MM.1S (cell line): Measurements from ENCODE around the gene PNO1.

Experiments used
- DNase-seq: peaks from one replicate; pipeline ENCODE4 v3.0.0-alpha.2; 2015
- H2AFZ ChIP-seq: fragments of 300-600 bp; sonication (generic); 2 replicates; pipeline ENCODE4 v1.6.0; 2016; ENCODE audit warnings: antibody characterized with exemption, low read length
- H3F3A ChIP-seq: fragments of 300-600 bp; sonication (generic); 2 replicates; pipeline ENCODE4 v1.6.1; 2016; ENCODE audit warnings: mild to moderate bottlenecking, antibody characterized with exemption, low read length, moderate library complexity, mixed read lengths; ENCODE audit not compliant: insufficient read depth
- H3K27ac ChIP-seq: fragments of 300-600 bp; sonication (generic); 2 replicates; pipeline ENCODE4 v1.5.1; 2016; ENCODE audit warnings: mild to moderate bottlenecking, low read length
- H3K27me3 ChIP-seq: fragments of 300-600 bp; sonication (generic); replicated peaks from 2 replicates; pipeline ENCODE4 v1.6.0; 2016; ENCODE audit warnings: low read length; ENCODE audit not compliant: insufficient read depth
- H3K36me3 ChIP-seq: fragments of 300-600 bp; sonication (generic); replicated peaks from 2 replicates; pipeline ENCODE4 v1.6.1; 2016; ENCODE audit warnings: mild to moderate bottlenecking, low read length, mixed read lengths; ENCODE audit not compliant: insufficient read depth
- H3K4me1 ChIP-seq: fragments of 300-600 bp; sonication (generic); 2 replicates; pipeline ENCODE4 v1.6.1; 2016; ENCODE audit warnings: low read length, mixed read lengths
- H3K4me2 ChIP-seq: fragments of 300-600 bp; sonication (generic); 2 replicates; pipeline ENCODE4 v1.6.0; 2016; ENCODE audit warnings: low read depth, low read length
- H3K4me3 ChIP-seq: fragments of 300-600 bp; sonication (generic); 2 replicates; pipeline ENCODE4 v1.5.1; 2016; ENCODE audit warnings: low read length, mixed read lengths
- H3K79me2 ChIP-seq: fragments of 300-600 bp; sonication (generic); 2 replicates; pipeline ENCODE4 v1.6.1; 2016; ENCODE audit warnings: mixed run types, low read length, mixed read lengths
- H3K9ac ChIP-seq: fragments of 300-600 bp; sonication (generic); 2 replicates; pipeline ENCODE4 v1.6.1; 2016; ENCODE audit warnings: low read length, mixed read lengths
- H3K9me2 ChIP-seq: fragments of 300-600 bp; sonication (generic); replicated peaks from 2 replicates; pipeline ENCODE4 v1.6.1; 2016; ENCODE audit warnings: mild to moderate bottlenecking, low read length, mixed read lengths; ENCODE audit not compliant: insufficient read depth
- H3K9me3 ChIP-seq: fragments of 300-600 bp; sonication (generic); replicated peaks from 2 replicates; pipeline ENCODE4 v1.6.1; 2016; ENCODE audit warnings: mild to moderate bottlenecking, low read length, mixed read lengths; ENCODE audit not compliant: insufficient read depth
- H4K20me1 ChIP-seq: fragments of 300-600 bp; sonication (generic); 2 replicates; pipeline ENCODE4 v1.6.1; 2016; ENCODE audit warnings: mild to moderate bottlenecking, low read length, moderate library complexity, mixed read lengths; ENCODE audit not compliant: insufficient read depth
- CTCF ChIP-seq: fragments of 300-600 bp; sonication (generic); IDR thresholded peaks from 2 replicates; pipeline ENCODE4 v1.5.1; 2016; ENCODE audit warnings: antibody characterized with exemption, low read length, mixed read lengths
- EZH2 ChIP-seq: fragments of 300-600 bp; sonication (generic); optimal IDR thresholded peaks from 2 replicates; pipeline ENCODE3; 2017; ENCODE audit warnings: low read depth, mild to moderate bottlenecking, antibody characterized with exemption, low read length, mixed read lengths
- EZH2phosphoT487 ChIP-seq: fragments of 300-600 bp; sonication (generic); IDR thresholded peaks from 2 replicates; pipeline ENCODE4 v1.6.1; 2018; ENCODE audit warnings: antibody characterized with exemption, low read length

Gene PNO1

DNA sequence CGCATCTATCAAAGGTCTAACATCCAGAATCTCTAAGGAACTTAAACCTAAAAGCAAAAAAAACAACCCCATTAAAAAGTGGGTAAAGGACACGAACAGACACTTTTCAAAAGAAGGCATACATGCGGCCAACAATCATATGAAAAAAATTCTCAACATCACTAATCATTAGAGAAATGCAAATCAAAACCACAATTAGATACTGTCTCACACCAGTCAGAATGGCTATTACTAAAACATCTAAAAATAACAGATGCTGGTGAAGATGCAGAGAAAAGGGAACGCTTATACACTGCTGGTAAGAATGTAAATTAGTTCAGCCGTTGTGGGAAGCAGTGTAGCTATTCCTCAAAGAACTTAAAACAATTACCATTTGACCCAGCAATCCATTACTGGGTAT is 56.7 kb downstream of the PNO1 start:
- Histone ChIP-seq H3K27ac (no peak overlapping the region), H4K20me1 (peaks cover 27% of the 10 kb centered on the region), H2AFZ (no peak overlapping the region), H3K4me3 (no peak overlapping the region), H3K27me3 (no peaks in the 10 kb centered on the region), H3K9me3 (no peaks in the 10 kb centered on the region), H3K9ac (no peak overlapping the region), H3K9me2 (no peaks in the 10 kb centered on the region), H3K36me3 (no peaks in the 10 kb centered on the region), H3K4me2 (no peak overlapping the region), H3K79me2 (peaks cover 96% of the 10 kb centered on the region), H3F3A (no peaks in the 10 kb centered on the region), H3K4me1 (peaks cover 9% of the 10 kb centered on the region; the same call in 1 of the 2 replicates)
- DNase-seq, result no peak
- TF ChIP-seq CTCF, result no peak
- TF ChIP-seq EZH2, result no peak
- no peak for TF ChIP-seq EZH2phosphoT487

DNA sequence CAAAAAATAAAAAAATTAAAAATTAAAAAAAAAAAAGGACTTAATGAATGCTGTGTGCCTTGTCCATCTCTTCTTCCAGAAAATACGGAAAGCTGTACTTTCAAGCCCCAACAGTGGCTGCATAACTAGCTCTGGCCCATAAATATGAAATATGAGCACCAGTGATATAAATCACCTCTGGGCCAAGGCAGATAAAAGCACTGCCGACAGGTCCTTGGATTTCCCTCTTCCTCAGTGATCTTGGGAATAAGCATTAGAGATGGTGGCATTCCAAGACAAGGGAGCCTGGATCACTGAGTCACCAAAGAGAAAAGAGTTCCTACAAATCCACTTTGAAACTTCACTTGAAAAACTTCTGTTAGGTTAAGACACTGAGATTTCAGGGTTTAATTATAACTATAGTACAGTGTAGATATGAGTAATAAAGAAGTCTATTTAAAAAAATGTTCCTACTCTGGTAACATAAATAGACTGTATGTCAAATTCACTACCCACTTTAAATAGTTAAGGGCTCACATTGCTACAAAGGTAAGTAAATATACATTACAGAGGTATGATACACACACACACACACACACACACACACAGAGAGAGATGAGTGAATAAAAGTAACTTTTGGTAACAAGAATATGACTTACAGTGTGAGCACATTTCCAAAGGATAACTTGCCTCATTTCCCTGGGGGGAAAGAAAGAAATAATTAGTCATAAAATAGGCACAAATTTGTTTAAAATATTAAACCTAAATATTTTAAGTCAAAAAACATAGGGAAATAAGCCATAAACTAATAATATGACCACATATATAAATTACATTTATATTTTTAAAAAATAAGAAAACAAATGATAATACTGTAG is 59.0 kb downstream of the PNO1 start:
- no peak for DNase-seq
- Histone ChIP-seq H3K27ac (no peak overlapping the region), H3K36me3 (no peaks in the 10 kb centered on the region)

GRCh38 chr2:68217729-68218128 is 60.0 kb downstream of the PNO1 start:
- Histone ChIP-seq H3K9ac (no peak overlapping the region), H3K9me3 (no peaks in the 10 kb centered on the region), H3K36me3 (no peaks in the 10 kb centered on the region), H3K9me2 (no peaks in the 10 kb centered on the region), H4K20me1 (peaks cover 39% of the 10 kb centered on the region), H3K27me3 (no peaks in the 10 kb centered on the region), H3K27ac (no peak overlapping the region), H3K4me2 (no peak overlapping the region), H3K79me2 (peaks cover 98% of the 10 kb centered on the region), H2AFZ (no peak overlapping the region), H3K4me3 (no peak overlapping the region), H3K4me1 (peaks cover 9% of the 10 kb centered on the region; the same call in 1 of the 2 replicates), H3F3A (no peaks in the 10 kb centered on the region)
- no peak for TF ChIP-seq CTCF
- DNase-seq, result no peak

More for the DNA sequence above, 59.0 kb downstream of the PNO1 start:
- Histone ChIP-seq H4K20me1 (peaks cover 32% of the 10 kb centered on the region), H3K27me3 (no peaks in the 10 kb centered on the region), H3K79me2 (peaks cover 98% of the 10 kb centered on the region), H3K4me1 (peaks cover 9% of the 10 kb centered on the region; the same call in 1 of the 2 replicates), H2AFZ (no peak overlapping the region), H3K9me2 (no peaks in the 10 kb centered on the region), H3K4me2 (no peak overlapping the region), H3F3A (no peaks in the 10 kb centered on the region), H3K4me3 (no peak overlapping the region), H3K9ac (no peak overlapping the region), H3K9me3 (no peaks in the 10 kb centered on the region)
- TF ChIP-seq EZH2phosphoT487, result no peak
- no peak for TF ChIP-seq CTCF
- TF ChIP-seq EZH2, result no peak
